OCI-LY1 (cell line): Measurements from ENCODE around the gene DNAJC5G.

Source experiments
- CTCF ChIP-seq: fragments of 200-600 bp; sonication (generic), shearing (Covaris generic); IDR thresholded peaks from 2 replicates; pipeline ENCODE4 v1.5.1; 2017; ENCODE audit warnings: mild to moderate bottlenecking, antibody characterized with exemption, low read length, moderate library complexity, mixed read lengths
- EZH2 ChIP-seq: fragments of 200-600 bp; sonication (generic), shearing (Covaris generic); IDR thresholded peaks from 2 replicates; pipeline ENCODE4 v1.8.0; 2017; ENCODE audit warnings: borderline replicate concordance, mixed run types, mild to moderate bottlenecking, antibody characterized with exemption, low read length, moderate library complexity, mixed read lengths

GRCh38 chr2:27227501-27227900, 47.7 kb upstream of the DNAJC5G start:
- TF ChIP-seq CTCF, result no peak
- TF ChIP-seq EZH2, result no peak
